Measurements from ENCODE around the gene BCKDHA.

BCKDHA gene

GRCh38 chr19:41411968-41412265, 14.3 kb downstream of the BCKDHA start:
- H4K8ac ChIP-seq (ENCODE audit: low read depth, low read length) = no peak overlapping the region
- H3K4me3 ChIP-seq (ENCODE audit: low read length in 2 of 2) = no peak overlapping the region
- H3K4me1 ChIP-seq (ENCODE audit: control insufficient read depth in 2 of 2, insufficient read depth in 1 of 2, low read depth in 1 of 2, low read length in 2 of 2) = peaks cover 8% of the 10 kb centered on the region in 2 donors

GRCh38 chr19:41412953-41413352, 15.3 kb downstream of the BCKDHA start:
- H3K18ac ChIP-seq (ENCODE audit: low read length) = no peak overlapping the region
- H3K9me3 ChIP-seq (replicated peaks in 1 of 2; ENCODE audit: control insufficient read depth in 2 of 2, insufficient read depth in 1 of 2, low read depth in 1 of 2, low read length in 2 of 2) = no peaks in the 10 kb centered on the region
- peaks cover 1% of the 10 kb centered on the region for H3K79me1 ChIP-seq (ENCODE audit: low read depth, low read length)
- H2BK120ac ChIP-seq (ENCODE audit: low read depth, low read length) = no peak overlapping the region
- H2BK12ac ChIP-seq (ENCODE audit: low read length) = no peak overlapping the region
- H3K4ac ChIP-seq (ENCODE audit: low read length) = no peak overlapping the region
- H3K36me3 ChIP-seq (replicated peaks in 1 of 2; ENCODE audit: control insufficient read depth in 2 of 2, insufficient read depth in 2 of 2, low read length in 2 of 2) = peaks cover 21 to 35% of the 10 kb centered on the region in 2 donors
- no peak overlapping the region for H4K8ac ChIP-seq (ENCODE audit: low read depth, low read length)
- H2AK5ac ChIP-seq (ENCODE audit: low read depth, low read length) = no peak overlapping the region
- H3K23ac ChIP-seq (ENCODE audit: low read depth, low read length, poor library complexity) = no peak overlapping the region
- no peak overlapping the region for H2BK5ac ChIP-seq (ENCODE audit: low read length)
- H3K27me3 ChIP-seq (ENCODE audit: control insufficient read depth in 3 of 3, insufficient read depth in 3 of 3, low read depth in 1 of 3, low read length in 3 of 3) = no peaks in the 10 kb centered on the region
- DNase-seq (ENCODE audit: low spot score) = no peak
- no CpG with 5 or more reads among the region's 5 CpGs for WGBS, 2 donors (ENCODE audit: extremely low coverage in 2 of 2, insufficient read length in 2 of 2, insufficient replicate concordance in 1 of 2)
- no peaks in the 10 kb centered on the region for H3K4me1 ChIP-seq (ENCODE audit: control insufficient read depth in 2 of 2, insufficient read depth in 1 of 2, low read depth in 1 of 2, low read length in 2 of 2)
- H2AFZ ChIP-seq (ENCODE audit: low read length) = no peak overlapping the region
- H3K4me2 ChIP-seq (ENCODE audit: insufficient read depth, low read length, poor library complexity, severe bottlenecking) = no peak overlapping the region
- H3K14ac ChIP-seq (ENCODE audit: low read length) = no peak overlapping the region
- no peak overlapping the region for H2BK15ac ChIP-seq (ENCODE audit: low read length)
- H3K4me3 ChIP-seq (ENCODE audit: low read length in 2 of 2) = no peak overlapping the region
- H4K91ac ChIP-seq (ENCODE audit: low read depth, low read length, poor library complexity) = no peak overlapping the region
- peak overlapping the region; percentile 71 for H3K9ac ChIP-seq (ENCODE audit: low read depth, low read length, poor library complexity)
- H3K27ac ChIP-seq (replicated peaks; ENCODE audit: low read length) = no peak overlapping the region

More at GRCh38 chr19:41411968-41412265, 14.3 kb downstream of the BCKDHA start:
- no CpG with 5 or more reads among the region's 11 CpGs for WGBS, 2 donors (ENCODE audit: extremely low coverage in 2 of 2, insufficient read length in 2 of 2, insufficient replicate concordance in 1 of 2)
- Histone ChIP-seq H3K36me3 (replicated peaks in 1 of 2; ENCODE audit: control insufficient read depth in 2 of 2, insufficient read depth in 2 of 2, low read length in 2 of 2) (peaks cover 24 to 35% of the 10 kb centered on the region in 2 donors), H2BK15ac (ENCODE audit: low read length) (no peak overlapping the region), H3K9me3 (replicated peaks in 1 of 2; ENCODE audit: control insufficient read depth in 2 of 2, insufficient read depth in 1 of 2, low read depth in 1 of 2, low read length in 2 of 2) (no peaks in the 10 kb centered on the region), H2BK12ac (ENCODE audit: low read length) (no peak overlapping the region), H3K27ac (replicated peaks; ENCODE audit: low read length) (no peak overlapping the region), H2AK5ac (ENCODE audit: low read depth, low read length) (no peak overlapping the region), H2BK5ac (ENCODE audit: low read length) (no peak overlapping the region), H3K4me2 (ENCODE audit: insufficient read depth, low read length, poor library complexity, severe bottlenecking) (no peak overlapping the region), H2AFZ (ENCODE audit: low read length) (no peak overlapping the region), H3K9ac (ENCODE audit: low read depth, low read length, poor library complexity) (no peak overlapping the region), H4K91ac (ENCODE audit: low read depth, low read length, poor library complexity) (peak overlapping the region; percentile 94), H2BK120ac (ENCODE audit: low read depth, low read length) (no peak overlapping the region), H3K23ac (ENCODE audit: low read depth, low read length, poor library complexity) (peak overlapping the region; percentile 65), H3K14ac (ENCODE audit: low read length) (no peak overlapping the region), H3K4ac (ENCODE audit: low read length) (no peak overlapping the region), H3K79me1 (ENCODE audit: low read depth, low read length) (peaks cover 1% of the 10 kb centered on the region), H3K27me3 (ENCODE audit: control insufficient read depth in 3 of 3, insufficient read depth in 3 of 3, low read depth in 1 of 3, low read length in 3 of 3) (no peaks in the 10 kb centered on the region), H3K18ac (ENCODE audit: low read length) (no peak overlapping the region)
- DNase-seq (ENCODE audit: low spot score) = no peak

GRCh38 chr19:41413947-41414346, 16.3 kb downstream of the BCKDHA start:
- Histone ChIP-seq H2BK120ac (ENCODE audit: low read depth, low read length) (no peak overlapping the region), H3K14ac (ENCODE audit: low read length) (no peak overlapping the region), H2BK15ac (ENCODE audit: low read length) (no peak overlapping the region), H3K4me2 (ENCODE audit: insufficient read depth, low read length, poor library complexity, severe bottlenecking) (no peak overlapping the region), H3K9ac (ENCODE audit: low read depth, low read length, poor library complexity) (no peak overlapping the region), H3K79me1 (ENCODE audit: low read depth, low read length) (peaks cover 1% of the 10 kb centered on the region), H3K18ac (ENCODE audit: low read length) (no peak overlapping the region), H3K9me3 (replicated peaks in 1 of 2; ENCODE audit: control insufficient read depth in 2 of 2, insufficient read depth in 1 of 2, low read depth in 1 of 2, low read length in 2 of 2) (peaks cover 0 to under 1% of the 10 kb centered on the region in 2 donors), H4K91ac (ENCODE audit: low read depth, low read length, poor library complexity) (no peak overlapping the region), H3K4me3 (ENCODE audit: low read length in 2 of 2) (no peak overlapping the region), H4K8ac (ENCODE audit: low read depth, low read length) (no peak overlapping the region), H2AK5ac (ENCODE audit: low read depth, low read length) (no peak overlapping the region), H2BK5ac (ENCODE audit: low read length) (no peak overlapping the region), H3K23ac (ENCODE audit: low read depth, low read length, poor library complexity) (no peak overlapping the region), H2AFZ (ENCODE audit: low read length) (no peak overlapping the region), H2BK12ac (ENCODE audit: low read length) (no peak overlapping the region), H3K27ac (replicated peaks; ENCODE audit: low read length) (no peak overlapping the region), H3K4ac (ENCODE audit: low read length) (no peak overlapping the region), H3K4me1 (ENCODE audit: control insufficient read depth in 2 of 2, insufficient read depth in 1 of 2, low read depth in 1 of 2, low read length in 2 of 2) (no peaks in the 10 kb centered on the region), H3K27me3 (ENCODE audit: control insufficient read depth in 3 of 3, insufficient read depth in 3 of 3, low read depth in 1 of 3, low read length in 3 of 3) (no peaks in the 10 kb centered on the region), H3K36me3 (replicated peaks in 1 of 2; ENCODE audit: control insufficient read depth in 2 of 2, insufficient read depth in 2 of 2, low read length in 2 of 2) (peaks cover 23 to 41% of the 10 kb centered on the region in 2 donors)
- WGBS, 2 donors (ENCODE audit: extremely low coverage in 2 of 2, insufficient read length in 2 of 2, insufficient replicate concordance in 1 of 2) = no CpG with 5 or more reads among the region's 10 CpGs
- DNase-seq (ENCODE audit: low spot score) = no peak

- Histone ChIP-seq H3K14ac (ENCODE audit: low read length) (no peak overlapping the region), H3K27me3 (ENCODE audit: control insufficient read depth in 3 of 3, insufficient read depth in 3 of 3, low read depth in 1 of 3, low read length in 3 of 3) (no peaks in the 10 kb centered on the region), H2BK15ac (ENCODE audit: low read length) (no peak overlapping the region), H4K8ac (ENCODE audit: low read depth, low read length) (peak overlapping the region; percentile 43), H2AK5ac (ENCODE audit: low read depth, low read length) (no peak overlapping the region), H2BK5ac (ENCODE audit: low read length) (no peak overlapping the region), H3K4me3 (ENCODE audit: low read length in 2 of 2) (no peak overlapping the region), H3K79me1 (ENCODE audit: low read depth, low read length) (peaks cover 1% of the 10 kb centered on the region), H3K9ac (ENCODE audit: low read depth, low read length, poor library complexity) (no peak overlapping the region), H3K27ac (replicated peaks; ENCODE audit: low read length) (no peak overlapping the region), H2AFZ (ENCODE audit: low read length) (no peak overlapping the region), H2BK12ac (ENCODE audit: low read length) (no peak overlapping the region), H3K4me2 (ENCODE audit: insufficient read depth, low read length, poor library complexity, severe bottlenecking) (no peak overlapping the region), H3K23ac (ENCODE audit: low read depth, low read length, poor library complexity) (no peak overlapping the region), H3K9me3 (replicated peaks in 1 of 2; ENCODE audit: control insufficient read depth in 2 of 2, insufficient read depth in 1 of 2, low read depth in 1 of 2, low read length in 2 of 2) (peaks cover 0 to 2% of the 10 kb centered on the region in 2 donors), H3K18ac (ENCODE audit: low read length) (no peak overlapping the region), H2BK120ac (ENCODE audit: low read depth, low read length) (no peak overlapping the region), H3K4ac (ENCODE audit: low read length) (no peak overlapping the region), H3K4me1 (ENCODE audit: control insufficient read depth in 2 of 2, insufficient read depth in 1 of 2, low read depth in 1 of 2, low read length in 2 of 2) (no peaks in the 10 kb centered on the region), H4K91ac (ENCODE audit: low read depth, low read length, poor library complexity) (no peak overlapping the region), H3K36me3 (replicated peaks in 1 of 2; ENCODE audit: control insufficient read depth in 2 of 2, insufficient read depth in 2 of 2, low read length in 2 of 2) (peaks cover 26 to 46% of the 10 kb centered on the region in 2 donors)
- DNase-seq (ENCODE audit: low spot score) = no peak
- no CpG with 5 or more reads among the region's 9 CpGs for WGBS, 2 donors (ENCODE audit: extremely low coverage in 2 of 2, insufficient read length in 2 of 2, insufficient replicate concordance in 1 of 2)
Observed at GRCh38 chr19:41414461-41414860, 16.8 kb downstream of the BCKDHA start.
